ENCODE measurements around the gene TERT.
"Not testable (repeated sequence)": the region's sequence is repeated elsewhere in the genome, so short reads cannot be mapped to it uniquely, and the experiment has no call there.

GRCh38 chr5:1275397-1276391 is 19.2 kb downstream of the TERT start:
- not testable (repeated sequence) for TF ChIP-seq EZH2 (IDR thresholded peaks at IDR 0.05; ENCODE audit: borderline replicate concordance, insufficient read depth, low read length, poor library complexity, severe bottlenecking); CTCF (IDR thresholded peaks at IDR 0.05; ENCODE audit: poor library complexity, severe bottlenecking); POLR2AphosphoS5 (IDR thresholded peaks at IDR 0.05); REST (IDR thresholded peaks at IDR 0.05; ENCODE audit: borderline replicate concordance); SMC3 (conservative IDR thresholded peaks at IDR 0.05; ENCODE audit: poor library complexity); MXI1 (conservative IDR thresholded peaks at IDR 0.05; ENCODE audit: poor library complexity, severe bottlenecking); EP300 (conservative IDR thresholded peaks at IDR 0.05; ENCODE audit: poor library complexity, severe bottlenecking); TAF1 (IDR thresholded peaks at IDR 0.05; ENCODE audit: low read depth)

Measured in neural cell (in vitro differentiated cells).